ENCODE measurements around the gene PAFAH1B1. TPM values are rescaled to one million over a fixed set of nuclear protein-coding genes. Genes with fewer than 3 reads are reported as not detected.

Gene PAFAH1B1
- total and polyA plus RNA-seq, 2 experiments from 2014 or later = 69.9 to 71.7 TPM

GRCh38 chr17:2551928-2552327 lies 41.5 kb upstream of the PAFAH1B1 start:
- Mint-ChIP-seq H3K4me3 (peak overlapping the region; percentile 30), H3K27me3 (ENCODE audit: insufficient read depth, low read depth, poor library complexity) (peaks cover 15% of the 10 kb centered on the region), H3K27ac (peak overlapping the region; percentile 82), H3K4me1 (peaks cover 11% of the 10 kb centered on the region), H3K9me3 (no peaks in the 10 kb centered on the region), H3K36me3 (ENCODE audit: low read depth) (no peaks in the 10 kb centered on the region)
- no peaks in the 10 kb centered on the region for H4K20me1 ChIP-seq (replicated peaks; ENCODE audit: insufficient read depth)
- H3K4me3 ChIP-seq = peak overlapping the region; percentile 23
- H3K4me1 ChIP-seq (ENCODE audit: insufficient read depth) = no peaks in the 10 kb centered on the region; the same call in 1 of the 2 replicates
- no peaks in the 10 kb centered on the region for H3K36me3 ChIP-seq (ENCODE audit: insufficient read depth)
- no peak for DNase-seq (ENCODE audit: low spot score)
- no peaks in the 10 kb centered on the region for H3K27me3 ChIP-seq (ENCODE audit: insufficient read depth)
- H3F3A ChIP-seq (replicated peaks; ENCODE audit: low read depth) = no peaks in the 10 kb centered on the region
- peak overlapping the region; percentile 66 for H3K4me2 ChIP-seq
- peak overlapping the region; percentile 92 for H2AFZ ChIP-seq
- no peaks in the 10 kb centered on the region for H3K9me2 ChIP-seq (ENCODE audit: insufficient read depth)
- peak; percentile 55 for ATAC-seq
- no peaks in the 10 kb centered on the region for H3K79me2 ChIP-seq (replicated peaks; ENCODE audit: insufficient read depth)
- H3K27ac ChIP-seq (ENCODE audit: low read depth) = peak overlapping the region; percentile 40; the same call in 1 of the 2 replicates
- TF ChIP-seq NANOG (IDR thresholded peaks at IDR 0.05; ENCODE audit: borderline replicate concordance) = no peak
- TF ChIP-seq ZNF462 (CRISPR knock-in tag; IDR thresholded peaks at IDR 0.05) = no peak

GRCh38 chr17:2560658-2561057 lies 32.8 kb upstream of the PAFAH1B1 start:
- H3K4me3 ChIP-seq = no peak overlapping the region
- H3K4me2 ChIP-seq = no peak overlapping the region
- ATAC-seq (no peak), DNase-seq (ENCODE audit: low spot score) (no peak)
- no peaks in the 10 kb centered on the region for H4K20me1 ChIP-seq (replicated peaks; ENCODE audit: insufficient read depth)
- Mint-ChIP-seq H3K4me1 (no peaks in the 10 kb centered on the region), H3K27ac (no peak overlapping the region), H3K9me3 (peaks cover 33% of the 10 kb centered on the region), H3K36me3 (ENCODE audit: low read depth) (peaks cover 18% of the 10 kb centered on the region; the same call in 2 of the 3 replicates), H3K4me3 (no peak overlapping the region), H3K27me3 (ENCODE audit: insufficient read depth, low read depth, poor library complexity) (peaks cover 7% of the 10 kb centered on the region)
- no peaks in the 10 kb centered on the region for H3K79me2 ChIP-seq (replicated peaks; ENCODE audit: insufficient read depth)
- no peak overlapping the region for H3K27ac ChIP-seq (ENCODE audit: low read depth)
- no peaks in the 10 kb centered on the region for H3F3A ChIP-seq (replicated peaks; ENCODE audit: low read depth)
- H3K9me2 ChIP-seq (ENCODE audit: insufficient read depth) = no peaks in the 10 kb centered on the region
- H3K27me3 ChIP-seq (ENCODE audit: insufficient read depth) = no peaks in the 10 kb centered on the region
- no peaks in the 10 kb centered on the region for H3K4me1 ChIP-seq (ENCODE audit: insufficient read depth)
- peaks cover 4% of the 10 kb centered on the region; the same call in 1 of the 2 replicates for H3K36me3 ChIP-seq (ENCODE audit: insufficient read depth)
- H2AFZ ChIP-seq = no peak overlapping the region
- TF ChIP-seq ZNF462 (CRISPR knock-in tag; IDR thresholded peaks at IDR 0.05) (no peak), CTCF (conservative IDR thresholded peaks at IDR 0.05; ENCODE audit: low read depth in 2 of 2) (no peak), NANOG (IDR thresholded peaks at IDR 0.05; ENCODE audit: borderline replicate concordance) (no peak), POLR2AphosphoS5 (IDR thresholded peaks at IDR 0.05; ENCODE audit: low read depth) (no peak)

Data from GM23338 (cell line).